Central memory CD4-positive, alpha-beta T cell (primary cell): ENCODE measurements around the gene RBM11.

Experiments
- DNase-seq: peaks from one replicate; pipeline ENCODE4 v3.0.0; 2022

Gene RBM11

DNA sequence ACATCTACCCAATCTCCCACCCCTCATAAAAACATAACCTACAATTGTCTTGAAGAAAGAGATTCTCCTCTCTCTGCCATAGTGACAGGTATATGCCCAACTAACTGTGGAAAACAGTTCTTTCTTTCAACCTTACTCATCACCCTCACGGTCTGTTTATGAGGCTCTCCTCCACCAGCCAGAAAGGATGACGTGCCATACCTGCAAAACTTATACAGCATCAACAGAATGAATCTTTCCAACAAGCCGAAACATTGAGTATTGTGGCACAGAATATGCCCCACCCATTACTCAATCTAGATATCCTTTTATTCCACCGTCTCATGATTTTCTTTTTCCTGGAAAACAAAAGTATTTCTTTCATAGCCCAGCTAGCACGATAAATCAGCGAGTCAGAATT, 55.7 kb downstream of the RBM11 start:
- no peak for DNase-seq

DNA sequence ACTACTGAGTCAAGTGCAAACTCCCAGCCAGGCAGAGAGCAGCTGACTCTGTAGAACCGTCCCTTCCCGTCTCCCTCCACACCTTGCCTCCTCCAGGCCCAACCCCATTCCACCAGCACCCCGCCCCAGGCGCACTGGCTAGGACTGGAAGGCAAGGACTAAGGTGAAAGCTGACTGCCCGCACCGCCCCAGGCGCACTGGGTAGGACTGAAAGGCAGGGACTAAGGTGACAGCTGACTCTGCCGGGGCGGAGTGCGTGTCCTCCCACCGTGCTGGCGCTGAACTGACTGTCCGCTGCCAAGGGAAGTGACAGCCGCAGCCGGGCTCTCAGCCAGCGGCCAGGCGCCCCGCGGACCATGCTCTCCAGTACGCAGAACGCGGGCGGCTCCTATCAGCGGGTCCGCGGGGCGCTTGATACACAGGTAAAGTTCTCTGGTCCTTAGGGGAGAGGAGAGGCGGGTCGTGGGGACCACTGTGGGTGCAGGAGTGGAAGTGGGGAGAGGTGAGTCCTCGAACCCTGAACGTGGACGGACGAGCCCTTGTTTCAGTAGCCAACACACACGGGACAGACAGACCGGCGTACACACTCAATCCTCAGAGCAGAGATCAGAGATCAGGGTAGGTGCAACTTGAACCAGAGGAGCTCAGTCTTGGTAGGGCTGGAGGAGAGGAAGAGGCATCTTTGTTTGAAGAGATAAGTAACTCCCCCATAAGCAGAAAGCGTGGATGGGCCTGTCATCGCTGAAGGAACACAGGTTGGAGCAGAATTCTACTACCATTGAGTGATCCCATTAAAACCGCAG, 58.0 kb downstream of the RBM11 start:
- DNase-seq = no peak

DNA sequence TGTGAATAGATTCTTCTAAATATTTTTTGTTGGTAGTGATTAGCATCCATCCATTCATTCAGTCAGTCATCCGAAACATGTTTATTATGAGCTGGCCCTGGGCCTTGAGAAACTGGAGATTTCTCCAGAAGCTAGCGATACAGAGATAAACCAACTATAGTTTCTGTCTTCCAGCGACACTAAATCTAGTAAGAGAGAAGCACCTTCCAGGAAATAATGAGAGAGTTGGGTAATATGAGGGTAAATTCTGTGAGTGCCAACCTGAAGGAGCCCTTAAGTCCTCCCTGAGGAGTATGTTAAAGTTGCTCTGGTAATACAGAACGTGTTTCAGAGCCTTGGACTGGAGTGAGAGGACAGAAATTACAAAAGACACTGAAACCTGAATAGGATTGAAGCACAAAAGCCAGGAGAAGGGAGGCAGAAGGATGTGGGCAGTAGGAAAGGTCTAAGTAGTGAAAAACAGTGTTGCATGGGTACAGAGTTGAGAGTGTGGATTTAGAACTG, 59.8 kb downstream of the RBM11 start:
- DNase-seq = no peak
